Liver (tissue), 9 donors: ENCODE results near the gene NEIL1. TPM values are rescaled to one million over a fixed set of nuclear protein-coding genes. Genes with fewer than 3 reads are reported as not detected.
A peak's percentile ranks its signal among the peaks of the same experiment; 100 is the strongest.

Experiments used
- DNase-seq: peaks from one replicate; pipeline ENCODE4 v3.0.0-alpha.2; 2017; ENCODE audit warnings: low spot score
- H3K27ac ChIP-seq, 2 donors: one replicate each; pipeline ENCODE4 v1.7.0; 2013; ENCODE audit warnings: inconsistent platforms in 2 of 2, low read length in 2 of 2, control low read depth in 1 of 2, low read depth in 1 of 2, mild to moderate bottlenecking in 1 of 2
- H3K27me3 ChIP-seq, 4 donors: one replicate each; pipeline versions ENCODE4 v1.6.1 to v1.7.0; 2013; ENCODE audit warnings: low read length in 3 of 4, inconsistent platforms in 1 of 4, mild to moderate bottlenecking in 1 of 4, moderate library complexity in 1 of 4; ENCODE audit not compliant: control insufficient read depth in 4 of 4, insufficient read depth in 4 of 4
- H3K36me3 ChIP-seq, 4 donors: one replicate each; pipeline versions ENCODE4 v1.6.1 to v1.7.0; 2013; ENCODE audit warnings: low read length in 3 of 4, mild to moderate bottlenecking in 3 of 4, low read depth in 1 of 4, moderate library complexity in 1 of 4; ENCODE audit not compliant: control insufficient read depth in 4 of 4, insufficient read depth in 3 of 4
- H3K4me1 ChIP-seq, 4 donors: one replicate each; pipeline versions ENCODE4 v1.6.1 to v1.7.0; 2013; ENCODE audit warnings: low read length in 3 of 4, mild to moderate bottlenecking in 3 of 4, moderate library complexity in 1 of 4; ENCODE audit not compliant: control insufficient read depth in 4 of 4, insufficient read depth in 4 of 4
- H3K4me3 ChIP-seq, 3 donors: one replicate each; pipeline versions ENCODE4 v1.6.1 to v1.7.0; 2013; ENCODE audit warnings: low read length in 3 of 3, control low read depth in 1 of 3, low read depth in 1 of 3, mild to moderate bottlenecking in 1 of 3
- H3K9ac ChIP-seq, 2 donors: one replicate each; pipeline ENCODE4 v1.7.0; 2013; ENCODE audit warnings: low read length in 2 of 2, mild to moderate bottlenecking in 2 of 2, moderate library complexity in 2 of 2, control low read depth in 1 of 2, low read depth in 1 of 2
- H3K9me3 ChIP-seq, 4 donors: one replicate each; pipeline versions ENCODE4 v1.6.1 to v1.7.0; 2013; ENCODE audit warnings: low read length in 3 of 4; ENCODE audit not compliant: control insufficient read depth in 4 of 4
- EGR1 ChIP-seq, 2 donors: IDR thresholded peaks; 2 replicates each; pipeline ENCODE4 v1.6.1; 2016 to 2018; ENCODE audit warnings: antibody characterized with exemption in 2 of 2, low read depth in 2 of 2
- FOXA1 ChIP-seq: IDR thresholded peaks from 2 replicates; pipeline ENCODE4 v1.6.1; 2016; ENCODE audit warnings: antibody characterized with exemption
- FOXA2 ChIP-seq: IDR thresholded peaks from 2 replicates; pipeline ENCODE4 v1.6.1; 2016; ENCODE audit warnings: antibody characterized with exemption
- GABPA ChIP-seq, 2 donors: IDR thresholded peaks in 1 of 2; conservative IDR thresholded peaks in 1 of 2; 2 replicates each; pipeline ENCODE4 v1.6.1; 2016; ENCODE audit warnings: antibody characterized with exemption in 2 of 2, mild to moderate bottlenecking in 1 of 2, moderate library complexity in 1 of 2
- HNF4A ChIP-seq, 2 donors: conservative IDR thresholded peaks; 2 replicates each; pipeline ENCODE4 v1.6.1; 2016; ENCODE audit warnings: antibody characterized with exemption in 2 of 2, mild to moderate bottlenecking in 2 of 2
- JUND ChIP-seq, 2 donors: IDR thresholded peaks; 2 replicates each; pipeline ENCODE4 v1.6.1; 2016; ENCODE audit warnings: antibody characterized with exemption in 2 of 2
- NR2F2 ChIP-seq: IDR thresholded peaks from 2 replicates; pipeline ENCODE4 v1.6.1; 2016; ENCODE audit warnings: antibody characterized with exemption
- RAD21 ChIP-seq, 2 donors: IDR thresholded peaks; 2 replicates each; pipeline ENCODE4 v1.6.1; 2016; ENCODE audit warnings: antibody characterized with exemption in 2 of 2, mild to moderate bottlenecking in 2 of 2
- RXRA ChIP-seq, 2 donors: IDR thresholded peaks; 2 replicates each; pipeline ENCODE4 v1.6.1; 2017 to 2018; ENCODE audit warnings: antibody characterized with exemption in 2 of 2, mild to moderate bottlenecking in 1 of 2
- SP1 ChIP-seq: IDR thresholded peaks from 2 replicates; pipeline ENCODE4 v1.6.1; 2018; ENCODE audit warnings: antibody characterized with exemption, mild to moderate bottlenecking
- YY1 ChIP-seq: IDR thresholded peaks from 2 replicates; pipeline ENCODE4 v1.6.1; 2016; ENCODE audit warnings: antibody characterized with exemption, mild to moderate bottlenecking
- WGBS: extraction: QIAGEN DNeasy Blood & Tissue Kit; methylation state at CpG from one replicate; pipeline ENCODE4 v1.1.7; 2013; 5-methylcytosine and 5-hydroxymethylcytosine counted together
- polyA plus RNA-seq, 2 donors: library from polyadenylated mRNA; stranded (reverse) in 1 of 2; unstranded in 1 of 2; fragments of 200-250 nt in 1 of 2; fragments of >200 nt in 1 of 2; fragmentation: Nextera tagmentation in 1 of 2; extraction: Ambion mirVana in 1 of 2; gene quantifications; one replicate each; pipeline versions ENCODE4 v1.2.1 to v1.2.3, GENCODE V29; 2013 to 2015
- total RNA-seq, 2 donors: library from RNA; depleted of rRNA; stranded (reverse); fragments of >200 nt; gene quantifications; one replicate each; pipeline ENCODE4 v1.2.3, GENCODE V29; 2014
- TF ChIP-seq, protein P1 (sequence below): IDR thresholded peaks from 2 replicates; pipeline ENCODE4 v1.6.1; 2016; ENCODE audit warnings: antibody characterized with exemption
- TF ChIP-seq, protein P2 (sequence below): IDR thresholded peaks from 2 replicates; pipeline ENCODE4 v1.6.1; 2016; ENCODE audit warnings: antibody characterized with exemption
- TF ChIP-seq, protein P3 (sequence below): fragments of 150-350 bp; IDR thresholded peaks from 2 replicates; pipeline ENCODE4 v1.5.1; 2017; ENCODE audit warnings: improper control_type of control experiment, low read depth, low read length; ENCODE audit not compliant: missing input control
- TF ChIP-seq, protein P4 (sequence below): IDR thresholded peaks from 2 replicates; pipeline ENCODE4 v1.6.1; 2016; ENCODE audit warnings: antibody characterized with exemption
- TF ChIP-seq, protein P5 (sequence below): IDR thresholded peaks from 2 replicates; pipeline ENCODE4 v1.6.1; 2016; ENCODE audit warnings: antibody characterized with exemption, mild to moderate bottlenecking
- donor health status: healthy.
- donor health status: healthy.
- donor health status: healthy.
- donor health status: healthy.
- donor health status: healthy.

NEIL1 gene
- total and polyA plus RNA-seq, 4 donors: 5.3 to 25.8 (median 17.5) TPM

DNA sequence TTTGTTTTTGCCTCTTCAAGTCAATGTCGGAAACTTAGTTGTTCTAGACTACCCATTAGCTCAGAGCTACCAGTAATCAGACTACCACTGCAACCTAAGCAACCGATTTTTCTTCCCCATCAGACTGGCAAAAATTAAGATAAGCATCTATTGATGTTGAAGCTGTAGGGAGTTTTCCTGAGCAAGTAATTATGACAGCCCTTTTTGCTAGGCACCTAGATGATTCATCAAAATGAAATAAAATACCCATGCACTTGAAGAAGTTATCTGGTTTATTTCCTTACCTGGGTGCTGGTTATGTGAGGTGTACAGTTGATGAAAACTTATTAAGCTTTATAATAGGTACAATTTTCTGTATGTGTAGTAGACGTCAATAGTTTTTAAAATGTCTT, 11.5 kb upstream of the NEIL1 start:
- TF ChIP-seq, protein P1, sequence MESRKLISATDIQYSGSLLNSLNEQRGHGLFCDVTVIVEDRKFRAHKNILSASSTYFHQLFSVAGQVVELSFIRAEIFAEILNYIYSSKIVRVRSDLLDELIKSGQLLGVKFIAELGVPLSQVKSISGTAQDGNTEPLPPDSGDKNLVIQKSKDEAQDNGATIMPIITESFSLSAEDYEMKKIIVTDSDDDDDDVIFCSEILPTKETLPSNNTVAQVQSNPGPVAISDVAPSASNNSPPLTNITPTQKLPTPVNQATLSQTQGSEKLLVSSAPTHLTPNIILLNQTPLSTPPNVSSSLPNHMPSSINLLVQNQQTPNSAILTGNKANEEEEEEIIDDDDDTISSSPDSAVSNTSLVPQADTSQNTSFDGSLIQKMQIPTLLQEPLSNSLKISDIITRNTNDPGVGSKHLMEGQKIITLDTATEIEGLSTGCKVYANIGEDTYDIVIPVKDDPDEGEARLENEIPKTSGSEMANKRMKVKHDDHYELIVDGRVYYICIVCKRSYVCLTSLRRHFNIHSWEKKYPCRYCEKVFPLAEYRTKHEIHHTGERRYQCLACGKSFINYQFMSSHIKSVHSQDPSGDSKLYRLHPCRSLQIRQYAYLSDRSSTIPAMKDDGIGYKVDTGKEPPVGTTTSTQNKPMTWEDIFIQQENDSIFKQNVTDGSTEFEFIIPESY: no peak
- TF ChIP-seq RAD21 (IDR thresholded peaks at IDR 0.05) (no peak), FOXA2 (no peak), RXRA (IDR thresholded peaks at IDR 0.05) (no peak), JUND (IDR thresholded peaks at IDR 0.05) (no peak), HNF4A (conservative IDR thresholded peaks at IDR 0.05) (no peak), NR2F2 (no peak), EGR1 (IDR thresholded peaks at IDR 0.05; ENCODE audit: low read depth in 2 of 2) (no peak)
- TF ChIP-seq, protein P2, sequence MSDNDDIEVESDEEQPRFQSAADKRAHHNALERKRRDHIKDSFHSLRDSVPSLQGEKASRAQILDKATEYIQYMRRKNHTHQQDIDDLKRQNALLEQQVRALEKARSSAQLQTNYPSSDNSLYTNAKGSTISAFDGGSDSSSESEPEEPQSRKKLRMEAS: no peak
- TF ChIP-seq, protein P3, sequence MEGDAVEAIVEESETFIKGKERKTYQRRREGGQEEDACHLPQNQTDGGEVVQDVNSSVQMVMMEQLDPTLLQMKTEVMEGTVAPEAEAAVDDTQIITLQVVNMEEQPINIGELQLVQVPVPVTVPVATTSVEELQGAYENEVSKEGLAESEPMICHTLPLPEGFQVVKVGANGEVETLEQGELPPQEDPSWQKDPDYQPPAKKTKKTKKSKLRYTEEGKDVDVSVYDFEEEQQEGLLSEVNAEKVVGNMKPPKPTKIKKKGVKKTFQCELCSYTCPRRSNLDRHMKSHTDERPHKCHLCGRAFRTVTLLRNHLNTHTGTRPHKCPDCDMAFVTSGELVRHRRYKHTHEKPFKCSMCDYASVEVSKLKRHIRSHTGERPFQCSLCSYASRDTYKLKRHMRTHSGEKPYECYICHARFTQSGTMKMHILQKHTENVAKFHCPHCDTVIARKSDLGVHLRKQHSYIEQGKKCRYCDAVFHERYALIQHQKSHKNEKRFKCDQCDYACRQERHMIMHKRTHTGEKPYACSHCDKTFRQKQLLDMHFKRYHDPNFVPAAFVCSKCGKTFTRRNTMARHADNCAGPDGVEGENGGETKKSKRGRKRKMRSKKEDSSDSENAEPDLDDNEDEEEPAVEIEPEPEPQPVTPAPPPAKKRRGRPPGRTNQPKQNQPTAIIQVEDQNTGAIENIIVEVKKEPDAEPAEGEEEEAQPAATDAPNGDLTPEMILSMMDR: no peak
- TF ChIP-seq, protein P4, sequence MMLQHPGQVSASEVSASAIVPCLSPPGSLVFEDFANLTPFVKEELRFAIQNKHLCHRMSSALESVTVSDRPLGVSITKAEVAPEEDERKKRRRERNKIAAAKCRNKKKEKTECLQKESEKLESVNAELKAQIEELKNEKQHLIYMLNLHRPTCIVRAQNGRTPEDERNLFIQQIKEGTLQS: no peak
- Histone ChIP-seq H3K4me3 (peak overlapping the region; percentile 76 to 98 (median 93)), H3K27ac (no peak overlapping the region), H3K27me3 (no peaks in the 10 kb centered on the region), H3K36me3 (peaks cover 0 to 9% (median 4%) of the 10 kb centered on the region in 4 donors), H3K9ac (peak overlapping the region; percentile 5 to 47), H3K4me1 (peaks cover 0 to 18% (median 15%) of the 10 kb centered on the region in 4 donors), H3K9me3 (no peaks in the 10 kb centered on the region)
- DNase-seq: no peak
- 40% methylated on average over 3 of the region's 3 CpGs for WGBS

DNA sequence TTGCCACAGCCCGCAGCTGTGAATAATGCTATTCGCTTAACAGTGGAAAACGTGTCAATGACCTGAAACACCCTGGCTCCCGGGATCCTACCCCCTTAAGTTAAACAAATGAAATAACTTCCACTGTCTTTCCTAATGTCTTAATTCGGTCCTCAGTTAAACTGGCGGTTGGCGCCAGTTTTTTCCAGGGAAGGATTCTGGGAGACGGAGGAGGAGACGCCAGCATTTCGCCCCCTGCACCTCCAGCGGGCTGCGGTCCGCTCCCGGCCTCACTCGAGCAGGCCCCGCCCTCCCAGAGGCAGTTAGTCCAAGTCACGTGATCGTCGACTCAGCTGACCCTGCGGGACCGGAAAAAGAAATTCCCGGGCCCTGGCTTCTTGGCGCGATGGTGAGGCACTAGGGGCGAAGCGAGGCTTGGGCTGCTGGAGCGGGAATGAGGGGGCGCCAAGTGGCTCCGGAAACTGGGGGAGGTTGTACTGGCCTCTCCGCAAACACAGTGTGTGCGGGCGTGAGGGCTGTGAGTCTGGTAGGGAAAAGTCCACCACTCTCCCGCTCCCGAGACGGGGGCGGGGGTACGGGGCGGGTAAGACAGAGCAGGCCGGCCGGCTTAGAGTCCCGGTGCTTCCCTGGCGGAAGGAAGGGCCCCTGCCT, 11.0 kb upstream of the NEIL1 start, which contains the start of gene COMMD4:
Gene COMMD4 (plus strand): TSS at position 359 of the 651 bp plus-strand sequence. CDS start 27 bp downstream, at position 386.
- no peaks in the 10 kb centered on the region for H3K9me3 ChIP-seq
- H3K27ac ChIP-seq: peak within 1 kb of the TSS; percentile 32 to 63
- DNase-seq: peak; percentile 90
- H3K36me3 ChIP-seq: peaks cover 0 to 10% (median 4%) of the 10 kb centered on the region in 4 donors
- H3K27me3 ChIP-seq: no peaks in the 10 kb centered on the region
- peak within 1 kb of the TSS; percentile 77 to 79 for H3K9ac ChIP-seq
- peak; percentile 58 for TF ChIP-seq SP1
- TF ChIP-seq, protein P5, sequence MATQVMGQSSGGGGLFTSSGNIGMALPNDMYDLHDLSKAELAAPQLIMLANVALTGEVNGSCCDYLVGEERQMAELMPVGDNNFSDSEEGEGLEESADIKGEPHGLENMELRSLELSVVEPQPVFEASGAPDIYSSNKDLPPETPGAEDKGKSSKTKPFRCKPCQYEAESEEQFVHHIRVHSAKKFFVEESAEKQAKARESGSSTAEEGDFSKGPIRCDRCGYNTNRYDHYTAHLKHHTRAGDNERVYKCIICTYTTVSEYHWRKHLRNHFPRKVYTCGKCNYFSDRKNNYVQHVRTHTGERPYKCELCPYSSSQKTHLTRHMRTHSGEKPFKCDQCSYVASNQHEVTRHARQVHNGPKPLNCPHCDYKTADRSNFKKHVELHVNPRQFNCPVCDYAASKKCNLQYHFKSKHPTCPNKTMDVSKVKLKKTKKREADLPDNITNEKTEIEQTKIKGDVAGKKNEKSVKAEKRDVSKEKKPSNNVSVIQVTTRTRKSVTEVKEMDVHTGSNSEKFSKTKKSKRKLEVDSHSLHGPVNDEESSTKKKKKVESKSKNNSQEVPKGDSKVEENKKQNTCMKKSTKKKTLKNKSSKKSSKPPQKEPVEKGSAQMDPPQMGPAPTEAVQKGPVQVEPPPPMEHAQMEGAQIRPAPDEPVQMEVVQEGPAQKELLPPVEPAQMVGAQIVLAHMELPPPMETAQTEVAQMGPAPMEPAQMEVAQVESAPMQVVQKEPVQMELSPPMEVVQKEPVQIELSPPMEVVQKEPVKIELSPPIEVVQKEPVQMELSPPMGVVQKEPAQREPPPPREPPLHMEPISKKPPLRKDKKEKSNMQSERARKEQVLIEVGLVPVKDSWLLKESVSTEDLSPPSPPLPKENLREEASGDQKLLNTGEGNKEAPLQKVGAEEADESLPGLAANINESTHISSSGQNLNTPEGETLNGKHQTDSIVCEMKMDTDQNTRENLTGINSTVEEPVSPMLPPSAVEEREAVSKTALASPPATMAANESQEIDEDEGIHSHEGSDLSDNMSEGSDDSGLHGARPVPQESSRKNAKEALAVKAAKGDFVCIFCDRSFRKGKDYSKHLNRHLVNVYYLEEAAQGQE: peak; percentile 31
- peak; percentile 44 for TF ChIP-seq NR2F2
- TF ChIP-seq, protein P2: peak; percentile 48
- peak; percentile 37 to 88 for TF ChIP-seq GABPA (IDR thresholded peaks at IDR 0.05 in 1 of 2, conservative IDR thresholded peaks at IDR 0.05 in 1 of 2)
- no peak for TF ChIP-seq FOXA1
- peak; percentile 19 for TF ChIP-seq HNF4A (conservative IDR thresholded peaks at IDR 0.05)
- TF ChIP-seq JUND (IDR thresholded peaks at IDR 0.05): no peak
- TF ChIP-seq YY1: peak; percentile 78
- peak in 1 of 2 donors; percentile 50 for TF ChIP-seq EGR1 (IDR thresholded peaks at IDR 0.05; ENCODE audit: low read depth in 2 of 2)
- TF ChIP-seq RXRA (IDR thresholded peaks at IDR 0.05): peak; percentile 51 to 58
- WGBS: under 1% methylated on average over 42 of the region's 42 CpGs
- H3K4me3 ChIP-seq: peak within 1 kb of the TSS; percentile 76 to 98 (median 93)
- H3K4me1 ChIP-seq: peaks cover 0 to 18% (median 15%) of the 10 kb centered on the region in 4 donors
